Adipocyte (in vitro differentiated cells): Measurements from ENCODE around the gene DPYSL3.
A peak's percentile ranks its signal among the peaks of the same experiment; 100 is the strongest.

ENCODE experiments used
- DNase-seq: peaks from one replicate; pipeline ENCODE4 v3.0.0-alpha.2; 2015; ENCODE audit warnings: low read depth
- H3K27me3 ChIP-seq: replicated peaks from 2 replicates; pipeline ENCODE4 v1.7.0; 2013; ENCODE audit warnings: mild to moderate bottlenecking, low read length, moderate library complexity; ENCODE audit not compliant: control insufficient read depth, insufficient read depth
- H3K36me3 ChIP-seq: 2 replicates; pipeline ENCODE4 v1.7.0; 2013; ENCODE audit warnings: low read length, mild to moderate bottlenecking, moderate library complexity; ENCODE audit not compliant: control insufficient read depth, insufficient read depth, severe bottlenecking
- H3K4me1 ChIP-seq: 2 replicates; pipeline ENCODE4 v1.7.0; 2013; ENCODE audit warnings: mild to moderate bottlenecking, low read length, moderate library complexity; ENCODE audit not compliant: control insufficient read depth, insufficient read depth
- H3K4me3 ChIP-seq: 2 replicates; pipeline ENCODE4 v1.7.0; 2013; ENCODE audit warnings: mild to moderate bottlenecking, low read length, moderate library complexity
- H3K9ac ChIP-seq: 2 replicates; pipeline ENCODE4 v1.7.0; 2013; ENCODE audit warnings: mild to moderate bottlenecking, low read length, moderate library complexity
- H3K9me3 ChIP-seq: 2 replicates; pipeline ENCODE4 v1.7.0; 2013; ENCODE audit warnings: mild to moderate bottlenecking, low read length, moderate library complexity; ENCODE audit not compliant: control insufficient read depth

Gene DPYSL3

GRCh38 chr5:147349241-147349640 is 160.6 kb downstream of the DPYSL3 start:
- no peak for DNase-seq
- Histone ChIP-seq H3K4me1 (peaks cover 32% of the 10 kb centered on the region), H3K36me3 (no peaks in the 10 kb centered on the region), H3K27me3 (no peaks in the 10 kb centered on the region), H3K9ac (no peak overlapping the region), H3K9me3 (no peaks in the 10 kb centered on the region), H3K4me3 (no peak overlapping the region)

- Histone ChIP-seq H3K27me3 (no peaks in the 10 kb centered on the region), H3K4me1 (peaks cover 32% of the 10 kb centered on the region), H3K36me3 (no peaks in the 10 kb centered on the region), H3K4me3 (no peak overlapping the region), H3K9me3 (no peaks in the 10 kb centered on the region), H3K9ac (no peak overlapping the region)
- DNase-seq, result no peak
Observed at GRCh38 chr5:147348451-147348850, 161.4 kb downstream of the DPYSL3 start.

- Histone ChIP-seq H3K4me3 (peak overlapping the region; percentile 12), H3K9me3 (no peaks in the 10 kb centered on the region), H3K9ac (peak overlapping the region; percentile 40), H3K4me1 (peaks cover 32% of the 10 kb centered on the region), H3K36me3 (no peaks in the 10 kb centered on the region), H3K27me3 (no peaks in the 10 kb centered on the region)
- peak; percentile 32 for DNase-seq
Observed at GRCh38 chr5:147348046-147348445, 161.8 kb downstream of the DPYSL3 start.

- DNase-seq, result no peak
- no peaks in the 10 kb centered on the region for H3K27me3 ChIP-seq
Observed at GRCh38 chr5:147346006-147346561, 163.8 kb downstream of the DPYSL3 start.

GRCh38 chr5:147344861-147345260 is 165.0 kb downstream of the DPYSL3 start:
- peaks cover 32% of the 10 kb centered on the region for H3K4me1 ChIP-seq
- H3K4me3 ChIP-seq, result no peak overlapping the region
- no peaks in the 10 kb centered on the region for H3K9me3 ChIP-seq
- H3K27me3 ChIP-seq, result no peaks in the 10 kb centered on the region
- H3K9ac ChIP-seq, result no peak overlapping the region
- H3K36me3 ChIP-seq, result no peaks in the 10 kb centered on the region
- no peak for DNase-seq

More at GRCh38 chr5:147346006-147346561, 163.8 kb downstream of the DPYSL3 start:
- no peak overlapping the region for H3K4me3 ChIP-seq
- no peak overlapping the region for H3K9ac ChIP-seq
- peaks cover 32% of the 10 kb centered on the region for H3K4me1 ChIP-seq
- no peaks in the 10 kb centered on the region for H3K36me3 ChIP-seq
- no peaks in the 10 kb centered on the region for H3K9me3 ChIP-seq

GRCh38 chr5:147341345-147341744 is 168.5 kb downstream of the DPYSL3 start:
- no peak overlapping the region for H3K4me3 ChIP-seq
- no peak for DNase-seq
- H3K36me3 ChIP-seq, result no peaks in the 10 kb centered on the region
- H3K9me3 ChIP-seq, result peaks cover 4% of the 10 kb centered on the region
- no peaks in the 10 kb centered on the region for H3K27me3 ChIP-seq
- no peak overlapping the region for H3K9ac ChIP-seq
- peaks cover 7% of the 10 kb centered on the region for H3K4me1 ChIP-seq

- Histone ChIP-seq H3K36me3 (no peaks in the 10 kb centered on the region), H3K4me3 (no peak overlapping the region), H3K27me3 (no peaks in the 10 kb centered on the region), H3K9me3 (peaks cover 4% of the 10 kb centered on the region), H3K4me1 (peaks cover 7% of the 10 kb centered on the region), H3K9ac (no peak overlapping the region)
- DNase-seq, result no peak
Observed at GRCh38 chr5:147340941-147341340, 168.9 kb downstream of the DPYSL3 start.
